Activated CD8-positive, alpha-beta memory T cell treated with anti-CD3 and anti-CD28 coated beads for 48 hours (primary cell): ENCODE results near the gene PI16.

ENCODE experiments used
- DNase-seq, 3 experiments: peaks; one replicate each; pipeline ENCODE4 v3.0.0-alpha.2; 2020; ENCODE audit warnings: low read depth in 2 of 3, low spot score in 2 of 3

The PI16 gene

DNA sequence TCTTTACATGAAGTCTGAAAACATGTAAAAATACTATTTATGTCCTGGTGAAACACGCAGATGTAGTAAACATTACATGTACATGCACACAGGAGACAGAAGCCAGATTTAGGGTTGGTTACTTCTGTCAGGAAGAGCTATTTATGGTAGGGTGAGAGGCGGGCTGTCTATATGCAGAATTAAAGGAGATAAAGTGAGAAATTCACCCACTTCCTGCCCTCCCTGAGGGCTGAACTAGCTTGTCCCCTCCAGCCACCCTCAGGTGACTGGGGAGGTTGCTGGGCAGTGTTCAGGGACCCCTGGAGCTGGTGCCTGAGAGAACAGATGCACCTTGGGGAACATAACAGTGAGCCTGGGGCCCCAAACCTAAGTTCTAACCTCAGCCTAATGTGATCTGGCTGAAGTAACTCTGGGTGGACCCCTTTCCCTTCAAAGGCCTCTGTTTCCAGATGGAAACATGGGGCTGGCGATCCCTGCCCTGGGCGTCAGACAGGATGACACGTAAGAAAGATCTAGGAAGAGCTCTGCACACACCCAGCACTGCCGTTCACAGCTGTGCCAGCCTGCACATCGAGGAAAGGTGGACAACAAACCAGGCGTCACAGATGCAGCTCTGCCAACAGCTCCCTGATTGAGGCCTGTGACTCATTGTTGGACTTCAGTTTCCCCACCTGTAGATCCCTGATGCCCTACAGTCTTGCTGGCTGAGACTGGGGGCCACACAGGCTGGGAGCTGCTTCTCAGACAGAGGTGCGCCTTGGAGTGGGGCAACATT is 1.3 kb downstream of the PI16 start:
- no peak for DNase-seq

DNA sequence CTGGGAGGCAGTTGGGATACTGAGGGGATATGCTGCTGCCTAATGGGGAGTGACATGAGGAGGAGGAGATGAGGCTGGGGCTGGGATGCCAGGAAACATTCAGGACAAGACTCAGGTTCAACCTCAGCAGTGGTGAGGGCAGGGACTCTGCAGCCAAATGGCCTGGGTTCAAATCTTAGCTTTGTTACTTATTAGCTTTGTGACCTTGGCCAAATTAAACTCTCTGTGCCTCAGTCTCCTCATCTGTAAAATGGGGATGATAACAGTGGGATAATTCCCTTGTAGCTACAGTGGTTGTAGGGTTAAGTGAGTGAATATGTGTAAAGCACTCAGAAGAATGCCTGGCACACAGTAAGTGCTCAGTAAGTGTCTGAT is 1.9 kb downstream of the PI16 start:
- no peak for DNase-seq

DNA sequence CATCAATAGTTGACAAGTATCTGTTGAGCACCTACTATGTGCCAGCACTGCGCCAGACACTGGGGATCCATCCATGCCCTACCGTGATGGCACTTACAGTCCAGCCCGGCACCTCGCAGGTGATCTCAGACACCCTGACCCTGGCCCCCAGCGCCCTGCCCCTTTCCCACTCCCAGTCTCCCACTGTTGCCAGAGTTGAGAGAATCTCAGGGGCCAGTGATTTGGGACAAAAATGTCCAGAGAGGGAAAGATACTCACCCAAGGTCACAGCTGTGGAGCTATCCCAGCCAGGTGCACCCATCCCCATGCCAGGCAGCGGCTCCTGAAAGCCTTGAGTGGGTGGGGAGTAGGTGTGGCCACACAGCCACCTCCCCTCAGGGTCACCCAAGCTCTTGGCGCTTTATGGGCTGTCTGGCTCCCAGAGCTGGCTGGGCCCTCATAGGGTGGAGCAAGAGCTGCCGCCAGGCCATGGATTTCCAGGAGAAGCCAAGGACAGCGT is 3.3 kb downstream of the PI16 start:
- DNase-seq, result no peak

DNA sequence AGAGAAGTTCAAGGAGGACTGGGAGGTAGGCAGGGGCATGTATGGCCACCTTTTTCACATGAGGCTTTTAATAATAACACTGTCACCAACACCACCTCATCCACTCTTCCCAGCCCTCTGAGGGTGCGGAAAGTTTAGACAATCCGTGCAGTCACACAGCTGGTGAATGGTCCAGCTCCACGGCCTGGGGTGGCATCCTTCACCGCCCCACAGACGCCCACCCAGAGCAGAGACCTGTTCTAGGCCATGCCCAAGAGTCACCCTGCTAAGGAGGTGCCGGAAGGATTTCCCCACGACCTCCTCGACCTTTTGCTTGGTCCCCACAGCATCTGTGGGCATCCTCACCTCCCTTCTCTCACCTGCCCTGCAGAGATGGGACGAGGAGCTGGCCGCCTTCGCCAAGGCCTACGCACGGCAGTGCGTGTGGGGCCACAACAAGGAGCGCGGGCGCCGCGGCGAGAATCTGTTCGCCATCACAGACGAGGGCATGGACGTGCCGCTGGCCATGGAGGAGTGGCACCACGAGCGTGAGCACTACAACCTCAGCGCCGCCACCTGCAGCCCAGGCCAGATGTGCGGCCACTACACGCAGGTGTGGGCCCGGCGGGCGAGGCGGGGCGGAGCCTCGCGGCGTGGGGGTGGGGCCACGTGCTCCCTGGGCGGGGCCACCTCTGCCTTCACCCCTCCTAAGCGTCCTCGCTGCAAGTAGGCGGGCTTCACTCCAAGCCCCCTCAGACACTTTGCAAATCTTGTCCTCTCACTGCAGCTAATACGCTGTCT is 4.4 kb downstream of the PI16 start:
- no peak for DNase-seq

DNA sequence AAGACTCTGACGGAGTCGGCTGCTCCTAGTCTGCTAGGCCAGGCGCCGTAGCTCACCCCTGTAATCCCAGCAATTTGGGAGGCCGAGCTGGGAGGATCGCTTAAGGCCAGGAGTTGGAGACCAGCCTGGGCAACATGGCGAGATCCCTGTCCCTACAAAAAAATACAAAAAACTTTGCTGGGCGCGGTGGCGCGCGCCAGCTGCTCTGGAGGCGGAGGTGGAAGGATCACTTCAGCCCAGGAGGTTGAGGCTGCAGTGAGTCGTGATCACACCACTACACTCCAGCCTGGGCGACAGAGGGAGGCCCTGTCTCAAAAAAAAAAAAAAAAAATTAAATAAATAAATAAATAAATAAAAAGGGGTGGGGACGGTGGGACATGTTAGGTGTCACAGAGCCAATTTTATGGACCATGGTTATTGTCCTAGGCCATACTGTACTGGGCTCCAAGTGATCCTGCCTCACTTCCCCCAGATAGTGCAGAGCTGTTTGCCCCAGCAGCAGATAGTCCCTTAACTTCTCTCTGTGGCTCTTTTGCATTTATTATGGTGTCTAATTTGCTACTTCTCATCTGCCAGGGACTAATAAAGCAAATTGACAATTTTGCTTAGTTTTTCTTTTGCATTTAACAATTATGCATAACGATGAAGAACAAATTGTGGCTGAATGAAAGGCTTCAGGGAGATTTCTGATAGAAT is 5.2 kb downstream of the PI16 start:
- no peak for DNase-seq

DNA sequence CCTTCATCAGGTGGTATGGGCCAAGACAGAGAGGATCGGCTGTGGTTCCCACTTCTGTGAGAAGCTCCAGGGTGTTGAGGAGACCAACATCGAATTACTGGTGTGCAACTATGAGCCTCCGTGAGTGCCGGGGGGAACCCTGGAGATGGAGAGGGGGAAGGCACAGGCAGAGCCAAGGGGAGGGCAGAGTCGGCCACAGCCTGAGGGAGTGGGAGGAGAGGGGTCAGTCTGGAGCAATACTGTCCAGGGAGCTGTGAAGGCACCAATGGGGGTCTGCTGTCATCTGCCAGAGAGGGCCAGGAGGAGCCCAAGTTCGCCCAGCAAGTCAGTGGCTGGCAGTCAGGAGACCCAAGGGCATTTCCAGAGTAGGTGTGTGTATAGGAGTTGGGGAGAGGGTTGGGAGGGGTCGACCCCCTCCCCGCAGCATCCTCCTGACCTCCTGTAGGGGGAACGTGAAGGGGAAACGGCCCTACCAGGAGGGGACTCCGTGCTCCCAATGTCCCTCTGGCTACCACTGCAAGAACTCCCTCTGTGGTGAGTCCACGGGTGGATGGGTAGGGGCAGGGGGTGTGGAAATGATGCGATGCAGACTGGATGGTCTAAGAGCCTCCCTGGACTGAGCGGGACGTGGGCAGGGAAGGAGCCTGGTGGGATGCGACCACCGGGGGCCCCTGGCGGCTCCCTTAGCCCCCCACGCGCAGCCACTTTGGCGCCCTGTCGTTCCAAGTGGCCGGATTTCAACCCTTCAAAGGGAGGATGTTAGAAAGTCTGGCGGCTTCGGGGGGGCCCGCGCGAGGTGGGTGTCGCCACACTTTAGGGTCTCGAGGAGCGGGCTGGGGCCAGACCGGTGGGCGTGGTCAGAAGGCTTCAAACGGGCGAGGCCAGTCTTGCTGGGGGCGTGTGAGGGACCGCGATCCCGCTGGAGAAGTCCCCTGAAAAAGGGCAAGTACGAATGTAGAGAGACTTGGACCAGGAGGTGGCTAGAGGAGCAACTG is 7.2 kb downstream of the PI16 start:
- no peak for DNase-seq

DNA sequence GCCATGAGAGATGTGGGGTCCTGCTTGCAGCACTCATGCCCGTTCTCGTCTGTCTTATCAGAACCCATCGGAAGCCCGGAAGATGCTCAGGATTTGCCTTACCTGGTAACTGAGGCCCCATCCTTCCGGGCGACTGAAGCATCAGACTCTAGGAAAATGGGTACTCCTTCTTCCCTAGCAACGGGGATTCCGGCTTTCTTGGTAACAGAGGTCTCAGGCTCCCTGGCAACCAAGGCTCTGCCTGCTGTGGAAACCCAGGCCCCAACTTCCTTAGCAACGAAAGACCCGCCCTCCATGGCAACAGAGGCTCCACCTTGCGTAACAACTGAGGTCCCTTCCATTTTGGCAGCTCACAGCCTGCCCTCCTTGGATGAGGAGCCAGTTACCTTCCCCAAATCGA is 8.3 kb downstream of the PI16 start:
- peak in 1 of 3 experiments; percentile 14 for DNase-seq

DNA sequence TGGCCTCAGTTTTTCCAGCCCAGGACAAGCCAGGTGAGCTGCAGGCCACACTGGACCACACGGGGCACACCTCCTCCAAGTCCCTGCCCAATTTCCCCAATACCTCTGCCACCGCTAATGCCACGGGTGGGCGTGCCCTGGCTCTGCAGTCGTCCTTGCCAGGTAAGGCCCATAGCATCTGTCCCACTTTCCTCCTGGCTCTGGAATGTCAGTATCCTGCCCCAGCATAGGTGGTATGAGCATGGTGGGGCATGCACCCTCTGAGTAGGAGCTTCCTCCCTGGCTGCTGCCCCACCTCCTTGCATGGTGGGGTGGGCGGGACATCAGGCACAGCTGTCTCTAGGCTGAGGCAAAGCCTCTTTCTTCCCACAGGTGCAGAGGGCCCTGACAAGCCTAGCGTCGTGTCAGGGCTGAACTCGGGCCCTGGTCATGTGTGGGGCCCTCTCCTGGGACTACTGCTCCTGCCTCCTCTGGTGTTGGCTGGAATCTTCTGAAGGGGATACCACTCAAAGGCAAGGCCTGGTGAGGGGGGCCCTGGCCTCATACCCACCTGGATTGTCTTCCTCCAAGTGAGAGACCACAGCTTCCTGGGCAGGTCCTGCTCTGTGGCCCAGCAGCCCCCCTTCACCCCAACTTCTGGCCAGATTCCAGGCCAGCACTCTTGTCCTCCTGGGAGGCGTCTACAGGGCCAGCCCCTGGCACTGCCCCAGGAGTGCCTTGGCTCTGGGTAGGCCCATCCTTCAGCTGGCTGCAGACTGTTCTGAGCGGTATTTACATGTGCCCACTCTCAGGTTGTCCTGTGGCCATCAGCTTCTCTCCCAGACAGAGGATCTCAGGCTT is 9.1 kb downstream of the PI16 start:
- DNase-seq, result no peak

DNA sequence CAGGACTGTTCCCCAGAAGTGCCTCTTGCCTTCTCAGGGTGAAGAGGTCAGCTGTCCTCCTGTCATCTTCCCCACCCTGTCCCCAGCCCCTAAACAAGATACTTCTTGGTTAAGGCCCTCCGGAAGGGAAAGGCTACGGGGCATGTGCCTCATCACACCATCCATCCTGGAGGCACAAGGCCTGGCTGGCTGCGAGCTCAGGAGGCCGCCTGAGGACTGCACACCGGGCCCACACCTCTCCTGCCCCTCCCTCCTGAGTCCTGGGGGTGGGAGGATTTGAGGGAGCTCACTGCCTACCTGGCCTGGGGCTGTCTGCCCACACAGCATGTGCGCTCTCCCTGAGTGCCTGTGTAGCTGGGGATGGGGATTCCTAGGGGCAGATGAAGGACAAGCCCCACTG is 9.8 kb downstream of the PI16 start:
- no peak for DNase-seq

DNA sequence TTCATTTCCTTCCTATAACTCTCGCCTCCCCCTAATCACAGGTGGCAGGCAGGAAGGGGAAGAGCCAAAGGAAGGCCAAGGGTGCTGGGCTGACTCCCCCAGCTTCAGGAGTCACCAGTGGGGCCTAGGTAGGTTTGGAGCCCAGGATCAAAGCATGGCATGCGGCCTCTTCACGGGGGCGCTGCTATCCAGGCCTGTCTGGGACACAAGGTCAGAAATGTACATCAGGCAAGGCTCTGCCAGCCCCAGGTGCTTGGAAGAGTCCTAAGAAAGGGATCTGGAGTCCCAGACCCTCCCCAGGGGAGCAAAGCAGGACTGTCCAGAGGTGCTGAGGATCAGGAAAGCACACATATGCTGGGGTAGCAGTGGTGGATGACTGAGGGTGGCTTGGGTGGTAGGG is 10.4 kb downstream of the PI16 start:
- DNase-seq, result no peak

DNA sequence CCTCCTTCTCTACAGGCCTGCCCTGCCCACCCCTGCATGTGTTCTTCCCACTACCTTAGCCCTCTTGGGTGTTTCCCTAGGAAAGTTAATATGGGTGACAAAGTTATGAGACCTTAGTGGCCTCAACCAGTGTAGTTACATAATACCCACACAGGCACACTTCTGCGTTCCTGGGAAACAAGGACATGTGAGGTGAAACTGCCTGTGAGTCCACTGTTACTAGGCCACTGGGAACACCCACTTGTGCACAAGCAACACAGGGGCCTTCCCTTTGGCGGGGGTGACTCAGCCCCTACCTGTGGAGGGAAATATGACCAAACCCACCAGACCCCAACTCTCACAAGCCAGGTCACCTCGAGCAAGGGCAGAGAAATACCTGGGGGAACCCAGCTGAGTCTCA is 12.8 kb downstream of the PI16 start:
- DNase-seq, result no peak

DNA sequence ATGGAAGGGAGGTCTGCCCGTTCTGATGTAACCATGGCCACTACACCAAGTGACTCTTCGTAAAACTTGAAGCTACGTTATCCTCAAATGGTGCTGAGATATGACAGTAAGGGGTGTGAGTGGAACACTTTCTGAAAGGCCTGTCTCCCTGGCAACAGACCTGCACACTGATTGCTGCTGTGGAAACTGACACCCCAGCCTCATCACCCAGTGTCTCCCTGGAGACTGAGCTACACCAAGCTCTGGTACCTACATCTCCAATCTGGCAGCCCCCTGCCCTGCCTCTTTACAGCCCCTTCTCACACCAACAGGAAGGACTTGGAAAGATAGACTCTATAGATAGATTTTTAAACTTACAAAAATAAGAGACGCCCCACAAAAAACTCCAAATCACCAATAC is 13.2 kb downstream of the PI16 start:
- no peak for DNase-seq

DNA sequence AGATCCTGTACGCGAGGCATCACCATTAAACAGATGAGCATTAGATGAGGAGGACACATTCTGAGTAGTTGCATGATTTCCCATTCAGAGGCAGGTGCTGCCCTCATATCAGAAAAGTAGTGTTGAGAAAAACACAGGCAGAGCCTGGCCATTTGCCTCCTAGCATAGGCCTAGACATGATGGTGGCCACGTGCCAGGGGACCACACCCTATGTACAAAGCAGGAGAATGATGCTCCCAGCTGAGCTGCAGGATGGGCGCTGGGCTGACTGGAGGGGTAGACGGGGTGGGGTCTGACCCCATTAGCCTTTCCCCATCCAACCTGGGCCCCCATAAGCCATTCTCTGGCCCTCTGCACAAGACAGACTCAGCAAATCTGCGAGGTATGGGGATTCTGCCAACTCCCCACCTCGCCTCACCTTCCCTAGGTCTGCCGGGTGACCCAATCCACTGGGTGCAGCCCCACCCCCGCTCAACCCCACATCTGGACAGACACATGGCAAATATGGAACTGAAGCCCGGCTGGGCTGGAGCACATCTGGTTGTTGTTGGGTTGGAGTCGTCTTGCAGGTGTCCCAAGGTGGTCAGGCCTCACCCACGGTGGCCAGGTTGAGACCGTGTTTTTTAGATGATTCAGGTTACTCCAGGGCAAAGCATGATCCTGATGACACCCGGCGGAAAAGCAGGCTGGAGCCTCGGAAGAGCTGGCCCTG is 13.9 kb downstream of the PI16 start:
- no peak for DNase-seq

DNA sequence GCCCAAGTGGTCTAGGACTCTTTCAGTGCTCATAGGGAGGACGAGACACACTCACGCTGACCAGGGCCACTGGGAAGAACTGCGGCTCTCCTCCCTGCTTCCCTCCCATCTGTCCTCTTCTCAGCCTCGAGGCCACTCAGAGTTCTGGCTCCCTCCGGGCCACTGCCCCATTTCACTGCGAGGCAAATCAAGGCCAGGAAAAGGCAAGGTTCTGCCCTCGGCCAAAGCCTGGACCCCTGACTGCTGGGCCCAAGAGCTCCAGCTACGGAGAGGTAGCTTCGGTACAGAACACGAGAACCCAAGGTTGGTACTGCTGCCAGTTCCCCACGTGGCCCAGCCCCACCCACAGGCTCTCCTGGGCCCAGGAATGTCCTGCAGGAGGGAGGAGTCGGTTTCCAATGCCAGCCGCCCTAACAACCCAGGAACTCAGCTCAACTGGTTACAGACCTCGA is 14.7 kb downstream of the PI16 start:
- no peak for DNase-seq

DNA sequence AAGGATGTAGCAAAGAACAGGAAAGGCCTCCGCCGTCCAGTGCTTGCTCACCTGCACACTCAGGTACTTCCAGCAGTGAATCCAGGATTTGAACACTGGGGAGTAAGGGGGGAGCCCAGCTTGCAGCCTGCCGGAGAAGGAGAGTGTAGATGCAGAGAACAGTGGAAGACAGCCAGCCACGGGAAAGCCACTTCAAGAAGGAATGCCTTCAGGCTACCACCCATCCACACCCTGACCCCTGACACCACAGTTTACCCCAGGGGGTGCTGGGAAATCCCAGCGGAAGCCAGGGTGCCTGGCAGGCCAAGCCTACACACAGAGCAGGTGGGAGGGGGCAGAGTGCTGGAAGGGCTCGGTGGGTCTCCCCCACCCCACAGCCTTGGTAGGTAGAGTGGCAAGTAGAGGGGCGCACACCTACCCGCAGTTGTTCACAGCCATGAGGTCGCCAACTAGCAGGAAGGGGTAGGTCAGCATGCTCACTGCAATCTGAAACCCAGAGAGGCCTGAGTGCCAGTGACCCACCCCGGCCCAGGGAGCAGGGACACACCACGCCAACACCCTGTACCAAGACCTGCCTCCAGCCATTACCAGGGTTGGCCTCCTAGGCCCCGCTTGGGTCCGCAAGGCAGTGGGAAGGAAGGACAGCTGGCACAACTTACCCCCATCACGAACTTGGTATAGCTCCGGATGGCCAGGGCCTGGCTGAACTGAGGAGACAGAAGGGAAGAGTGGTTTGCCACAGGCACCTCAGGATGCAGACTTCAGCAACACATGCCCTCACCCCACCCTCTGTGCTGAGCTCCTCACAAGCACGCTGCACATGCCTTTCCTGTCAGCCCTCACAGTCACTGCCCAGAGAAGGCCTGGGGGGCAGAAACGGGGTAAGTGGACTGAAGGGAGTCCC is 15.7 kb downstream of the PI16 start:
- no peak for DNase-seq

DNA sequence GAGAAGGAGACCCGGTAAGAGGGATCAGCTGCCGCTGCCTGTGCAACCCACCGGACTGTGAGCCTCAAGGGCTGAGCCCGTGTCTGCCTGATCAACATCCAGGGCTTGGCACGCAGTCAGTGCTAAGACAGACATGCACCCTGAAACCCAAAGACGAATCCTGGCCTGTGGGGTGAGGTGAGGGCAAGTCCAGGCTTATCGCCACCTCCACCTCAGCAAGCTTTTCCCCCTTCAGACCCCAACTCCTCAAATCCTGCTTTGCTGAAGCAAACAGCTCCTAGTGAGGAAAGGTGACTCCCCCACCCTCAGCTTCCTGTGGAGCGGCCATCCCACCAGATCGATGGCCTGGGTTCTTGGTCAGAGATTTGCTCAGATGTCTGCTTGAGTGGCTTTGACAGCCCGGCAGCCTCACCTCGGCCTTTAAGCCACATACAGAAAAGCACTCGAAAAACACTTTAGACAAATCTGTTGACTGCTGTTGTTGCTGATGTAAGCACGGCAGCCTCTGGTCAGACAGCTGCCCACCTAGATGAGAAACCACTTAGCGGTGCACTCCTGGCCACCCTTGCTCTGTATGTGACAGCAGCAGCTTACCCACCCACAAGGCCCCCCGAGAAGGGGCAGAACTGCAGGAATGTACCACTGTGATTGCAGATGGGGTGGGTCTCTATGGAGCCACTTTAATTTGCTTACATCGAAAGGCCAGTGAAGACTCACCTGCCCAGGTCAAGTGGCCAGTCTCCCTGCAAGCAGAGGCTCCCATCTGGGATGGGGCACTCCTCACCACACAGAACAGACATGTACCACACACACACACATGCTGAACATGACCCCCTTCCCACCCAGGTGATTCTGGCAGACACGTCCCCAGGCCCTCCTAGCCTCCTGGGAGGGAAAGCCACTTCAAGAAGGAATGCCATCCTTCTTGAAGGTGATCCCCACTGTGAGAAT is 16.6 kb downstream of the PI16 start:
- no peak for DNase-seq
